HG03280 (cell line): Measurements from ENCODE around the gene PLCB3.

Experiments used
- ATAC-seq: cut with Tn5 transposase; IDR thresholded peaks from one replicate; pipeline ENCODE4 v1.9.1; 2021; ENCODE audit warnings: mild to moderate bottlenecking, moderate library complexity; ENCODE audit not compliant: unreplicated experiment

The PLCB3 gene

GRCh38 chr11:64265176-64266160 is 14.1 kb downstream of the PLCB3 start:
- no peak for ATAC-seq

- ATAC-seq = no peak
These were observed 15.0 kb downstream of the PLCB3 start for GRCh38 chr11:64266339-64266738.

GRCh38 chr11:64267207-64267945 is 16.0 kb downstream of the PLCB3 start:
- no peak for ATAC-seq

- no peak for ATAC-seq
These were observed 16.9 kb downstream of the PLCB3 start for GRCh38 chr11:64268025-64268892.

- peak; percentile 9 for ATAC-seq
These were observed 17.7 kb downstream of the PLCB3 start for GRCh38 chr11:64268893-64269539.

- ATAC-seq = peak; percentile 64
These were observed 18.4 kb downstream of the PLCB3 start for GRCh38 chr11:64269540-64270220.

GRCh38 chr11:64275031-64275800 is 23.9 kb downstream of the PLCB3 start:
- no peak for ATAC-seq

- ATAC-seq = no peak
These were observed 24.5 kb downstream of the PLCB3 start for GRCh38 chr11:64275841-64276240.

GRCh38 chr11:64276653-64277431 is 25.5 kb downstream of the PLCB3 start:
- no peak for ATAC-seq

GRCh38 chr11:64278576-64279190 is 27.4 kb downstream of the PLCB3 start:
- no peak for ATAC-seq

GRCh38 chr11:64281957-64282770 is 30.8 kb downstream of the PLCB3 start:
- no peak for ATAC-seq

GRCh38 chr11:64283092-64283491 is 31.8 kb downstream of the PLCB3 start:
- no peak for ATAC-seq

GRCh38 chr11:64284048-64284961 is 33.0 kb downstream of the PLCB3 start, which contains the start of gene BAD:
Gene BAD, minus strand, starts transcription at chr11:64284665. Its CDS starts 297 bp downstream, at chr11:64284368.
- ATAC-seq = peak; percentile 69

GRCh38 chr11:64284962-64285884 is 33.9 kb downstream of the PLCB3 start, which contains the start of gene GPR137:
Gene GPR137, plus strand, starts transcription at chr11:64285848. Its CDS starts 677 bp downstream, at chr11:64286525.
- ATAC-seq = peak; percentile 64
